Chondrocyte (in vitro differentiated cells): Measurements from ENCODE around the gene MYOM1. TPM values are rescaled to one million over a fixed set of nuclear protein-coding genes. Genes with fewer than 3 reads are reported as not detected.

Source experiments
- DNase-seq: peaks from one replicate; pipeline ENCODE4 v3.0.0; 2021; ENCODE audit warnings: mixed read lengths, low spot score
- H3K27ac Mint-ChIP-seq: one replicate; pipeline ENCODE4 v1.8.0; 2021; ENCODE audit warnings: mild to moderate bottlenecking, moderate library complexity, mixed read lengths; ENCODE audit not compliant: unreplicated experiment
- H3K27me3 Mint-ChIP-seq: 2 replicates; pipeline ENCODE4 v1.8.0; 2021; ENCODE audit warnings: low read depth, mixed read lengths
- H3K36me3 Mint-ChIP-seq: 2 replicates; pipeline ENCODE4 v1.8.0; 2021; ENCODE audit warnings: low read depth, mixed read lengths
- H3K4me1 Mint-ChIP-seq: 2 replicates; pipeline ENCODE4 v1.8.0; 2021; ENCODE audit warnings: low read depth, mild to moderate bottlenecking, mixed read lengths
- H3K4me3 Mint-ChIP-seq: one replicate; pipeline ENCODE4 v1.8.0; 2021; ENCODE audit warnings: mild to moderate bottlenecking, moderate library complexity, mixed read lengths; ENCODE audit not compliant: unreplicated experiment
- H3K9me3 Mint-ChIP-seq: 2 replicates; pipeline ENCODE4 v1.8.0; 2021; ENCODE audit warnings: low read depth, mixed read lengths
- total RNA-seq: library from RNA; stranded (reverse); gene quantifications from 3 replicates; pipeline ENCODE4 v1.2.1, GENCODE V29; 2021
- TF ChIP-seq, protein P1 (sequence below): fragments of 200-600 bp; sonication (generic); IDR thresholded peaks from 2 replicates; pipeline ENCODE4 v1.5.0; 2021; ENCODE audit warnings: antibody characterized with exemption, mild to moderate bottlenecking, moderate library complexity

Gene MYOM1
- total RNA-seq, 1 donor from 2014 or later: 1.5 TPM

DNA sequence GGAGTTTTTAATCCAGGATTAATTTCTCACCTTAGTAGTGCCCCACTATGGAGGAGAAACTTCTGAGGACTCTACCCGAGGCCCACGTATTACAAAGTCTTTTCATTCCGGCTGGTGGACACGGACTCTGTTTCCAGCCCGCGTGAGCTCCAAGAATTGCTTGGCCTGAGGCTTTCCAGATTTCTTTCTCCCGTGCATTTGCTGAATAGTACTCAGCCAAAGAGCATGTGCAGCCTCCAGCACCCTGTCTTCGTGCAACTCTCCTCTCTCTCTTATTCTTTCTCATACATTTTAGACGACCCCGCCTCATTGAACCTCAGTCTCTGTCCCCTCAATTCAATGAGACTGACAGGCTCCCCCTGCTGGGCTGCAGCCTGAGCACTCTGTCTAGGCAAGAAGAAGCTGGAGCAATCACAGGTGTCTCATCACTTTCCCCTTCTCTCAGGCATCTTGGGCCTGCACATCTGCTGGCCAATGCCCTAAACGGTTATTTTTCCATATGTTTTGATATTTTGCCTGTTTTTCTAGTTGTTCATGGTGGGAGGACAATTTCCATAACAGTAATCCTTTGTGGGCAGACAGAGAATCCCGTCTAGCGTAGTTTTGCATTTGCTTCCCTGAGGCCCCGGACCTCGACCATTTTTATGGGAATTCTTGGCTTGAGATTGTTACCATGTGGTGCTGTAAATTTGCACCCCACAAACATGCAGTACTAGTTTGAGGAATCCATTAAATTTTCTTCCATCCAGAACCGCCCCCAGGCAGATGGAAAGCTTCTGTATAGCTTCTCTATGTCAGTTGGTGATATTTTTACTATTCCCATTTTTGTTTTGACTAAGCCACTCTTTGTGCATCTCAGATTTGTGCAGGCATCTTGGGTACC, 156.7 kb downstream of the MYOM1 start:
- Mint-ChIP-seq H3K27ac (no peak overlapping the region), H3K4me1 (peaks cover 3% of the 10 kb centered on the region), H3K9me3 (no peaks in the 10 kb centered on the region), H3K36me3 (no peaks in the 10 kb centered on the region), H3K4me3 (no peak overlapping the region), H3K27me3 (no peaks in the 10 kb centered on the region)
- TF ChIP-seq, protein P1, sequence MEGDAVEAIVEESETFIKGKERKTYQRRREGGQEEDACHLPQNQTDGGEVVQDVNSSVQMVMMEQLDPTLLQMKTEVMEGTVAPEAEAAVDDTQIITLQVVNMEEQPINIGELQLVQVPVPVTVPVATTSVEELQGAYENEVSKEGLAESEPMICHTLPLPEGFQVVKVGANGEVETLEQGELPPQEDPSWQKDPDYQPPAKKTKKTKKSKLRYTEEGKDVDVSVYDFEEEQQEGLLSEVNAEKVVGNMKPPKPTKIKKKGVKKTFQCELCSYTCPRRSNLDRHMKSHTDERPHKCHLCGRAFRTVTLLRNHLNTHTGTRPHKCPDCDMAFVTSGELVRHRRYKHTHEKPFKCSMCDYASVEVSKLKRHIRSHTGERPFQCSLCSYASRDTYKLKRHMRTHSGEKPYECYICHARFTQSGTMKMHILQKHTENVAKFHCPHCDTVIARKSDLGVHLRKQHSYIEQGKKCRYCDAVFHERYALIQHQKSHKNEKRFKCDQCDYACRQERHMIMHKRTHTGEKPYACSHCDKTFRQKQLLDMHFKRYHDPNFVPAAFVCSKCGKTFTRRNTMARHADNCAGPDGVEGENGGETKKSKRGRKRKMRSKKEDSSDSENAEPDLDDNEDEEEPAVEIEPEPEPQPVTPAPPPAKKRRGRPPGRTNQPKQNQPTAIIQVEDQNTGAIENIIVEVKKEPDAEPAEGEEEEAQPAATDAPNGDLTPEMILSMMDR: peak; percentile 81
- DNase-seq: no peak

- TF ChIP-seq, protein P1: no peak
- Mint-ChIP-seq H3K4me3 (no peak overlapping the region), H3K27ac (no peak overlapping the region)
Observed at GRCh38 chr18:3061581-3062312, 158.0 kb downstream of the MYOM1 start.

DNA sequence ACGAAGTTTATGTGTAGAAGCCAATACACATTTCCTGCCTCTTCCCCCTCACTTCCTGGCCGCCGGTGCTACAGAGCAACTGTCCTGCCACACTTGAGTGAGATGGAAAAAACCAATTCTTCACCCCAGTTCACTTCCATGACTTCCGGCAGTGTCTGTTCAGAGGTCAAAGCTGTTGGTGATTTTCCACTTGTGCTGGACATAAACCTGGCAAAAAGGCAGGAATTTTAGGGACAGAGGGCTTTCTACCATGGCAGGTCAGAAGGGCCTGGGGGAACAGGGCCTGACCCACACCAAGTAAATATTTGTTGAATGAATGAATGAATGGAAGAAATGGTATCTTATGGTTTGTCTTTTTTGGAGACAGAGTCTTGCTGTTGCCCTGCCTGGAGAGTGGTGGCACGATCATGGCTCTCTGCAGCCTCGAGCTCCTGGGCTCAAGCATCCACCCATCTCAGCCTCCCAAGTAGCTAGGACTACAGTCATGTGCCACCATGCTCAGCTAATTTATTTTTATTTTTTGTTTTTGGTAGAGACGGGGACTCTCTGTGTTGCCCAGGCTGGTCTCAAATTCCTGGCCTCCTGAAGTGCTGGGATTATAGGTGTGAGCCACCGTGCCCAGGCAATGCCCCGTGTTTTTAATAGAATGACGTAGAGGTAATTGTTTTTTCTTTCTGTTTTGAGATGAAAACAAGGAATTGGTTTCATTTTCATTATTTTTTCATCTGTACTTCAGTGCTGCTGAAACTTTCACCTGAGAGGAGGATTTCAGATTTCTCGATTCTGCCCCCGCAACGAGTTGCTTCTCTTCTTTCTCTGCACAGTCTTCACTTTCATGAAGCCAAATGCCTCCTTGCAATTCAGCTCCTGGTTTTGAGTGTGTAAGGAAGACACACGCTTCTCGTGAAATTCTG, 158.8 kb downstream of the MYOM1 start:
- TF ChIP-seq, protein P1: no peak

More at GRCh38 chr18:3061581-3062312, 158.0 kb downstream of the MYOM1 start:
- no peaks in the 10 kb centered on the region for H3K27me3 Mint-ChIP-seq
- no peaks in the 10 kb centered on the region for H3K36me3 Mint-ChIP-seq
- H3K9me3 Mint-ChIP-seq: no peaks in the 10 kb centered on the region
- no peak for DNase-seq
- peaks cover 3% of the 10 kb centered on the region for H3K4me1 Mint-ChIP-seq

DNA sequence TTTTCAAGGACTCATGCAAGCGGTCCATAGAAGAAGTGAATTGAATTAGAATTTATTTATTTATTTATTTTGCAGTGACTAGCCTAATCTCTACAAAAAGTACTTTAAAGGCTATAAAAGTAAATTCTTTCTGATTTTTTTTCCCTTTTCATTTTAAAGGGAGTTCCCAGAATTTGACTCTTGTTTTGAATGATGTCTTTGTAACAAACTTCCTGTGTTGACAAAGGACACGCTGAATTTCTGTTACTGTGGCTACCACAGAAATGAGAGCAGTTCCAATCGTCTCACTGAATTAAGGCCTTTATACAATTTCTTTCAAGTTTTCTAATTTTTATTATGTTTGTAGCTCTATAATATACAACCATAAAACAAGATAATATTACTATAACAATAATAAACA, 160.5 kb downstream of the MYOM1 start:
- Mint-ChIP-seq H3K9me3 (peaks cover 2% of the 10 kb centered on the region), H3K4me1 (peaks cover 3% of the 10 kb centered on the region), H3K36me3 (peaks cover under 1% of the 10 kb centered on the region), H3K27ac (no peak overlapping the region), H3K4me3 (no peak overlapping the region), H3K27me3 (no peaks in the 10 kb centered on the region)
- no peak for DNase-seq
- TF ChIP-seq, protein P1: no peak

More for the DNA sequence above, 158.8 kb downstream of the MYOM1 start:
- no peak for DNase-seq
- H3K27me3 Mint-ChIP-seq: no peaks in the 10 kb centered on the region
- H3K9me3 Mint-ChIP-seq: no peaks in the 10 kb centered on the region
- no peaks in the 10 kb centered on the region for H3K36me3 Mint-ChIP-seq
- H3K27ac Mint-ChIP-seq: no peak overlapping the region
- H3K4me1 Mint-ChIP-seq: peaks cover 3% of the 10 kb centered on the region
- no peak overlapping the region for H3K4me3 Mint-ChIP-seq
